HepG2 (cell line): ENCODE measurements around the gene AHR. TPM values are rescaled to one million over a fixed set of nuclear protein-coding genes. Genes with fewer than 3 reads are reported as not detected.

Source experiments
- ATAC-seq: fragments of 200-7000 bp; cut with Tn5 transposase; 3 replicates; pipeline ENCODE4 v1.9.1; 2020; ENCODE audit warnings: mild to moderate bottlenecking, moderate library complexity
- BruUV-seq: library from RNA; stranded (reverse); fragments of 400-500 nt; replicated peaks from 2 replicates; lab custom pipeline; 2021; lab: Mats Ljungman, UMichigan
- CTCF ChIA-PET: fragments of 300-600 bp; formaldehyde crosslinking; extraction: SDS; loops from one replicate; lab custom pipeline; 2021; ENCODE audit warnings: low total read pairs, inconsistent platforms, low intra/inter-chr PET ratio; lab: Yijun Ruan, JAX
- POLR2A ChIA-PET: fragments of 350-600 bp; sonication (Branson Sonifier 250); formaldehyde crosslinking; loops from one replicate; lab custom pipeline; 2020; ENCODE audit warnings: antibody characterized with exemption, inconsistent platforms; lab: Yijun Ruan, JAX
- DNase-seq: peaks from one replicate; pipeline ENCODE4 v3.0.0-alpha.2; 2015; ENCODE audit warnings: low spot score
- FAIRE-seq: peaks from 3 replicates; lab custom pipeline; 2011; peaks lifted over from hg19 to GRCh38; lab: Jason Lieb, UNC
- H2AFZ ChIP-seq: one replicate; pipeline ENCODE4 v1.6.1; 2011; ENCODE audit warnings: low read length, inconsistent platforms
- H3K27ac ChIP-seq: fragments of 300-600 bp; 3 replicates; pipeline ENCODE4 v1.8.0; 2011; ENCODE audit warnings: mixed run types, mild to moderate bottlenecking, mixed read lengths, low read length, inconsistent platforms; ENCODE audit not compliant: insufficient read depth; ENCODE audit errors: extremely low read length
- H3K27me3 ChIP-seq, 2 experiments: fragments of 200-600 bp in 1 of 2; 2 replicates in 1 of 2; 3 replicates in 1 of 2; pipeline versions ENCODE4 v1.6.0 to v1.8.0; 2011; ENCODE audit warnings: low read length in 2 of 2, mild to moderate bottlenecking in 2 of 2, moderate library complexity in 2 of 2, inconsistent platforms in 1 of 2; ENCODE audit not compliant: insufficient read depth in 2 of 2, control insufficient read depth in 1 of 2
- H3K36me3 ChIP-seq, 2 experiments: fragments of 200-600 bp in 1 of 2; replicated peaks in 1 of 2; 2 replicates in 1 of 2; 3 replicates in 1 of 2; pipeline versions ENCODE4 v1.5.1 to v1.8.0; 2011; ENCODE audit warnings: low read length in 2 of 2, inconsistent platforms in 1 of 2; ENCODE audit not compliant: insufficient read depth in 2 of 2, control insufficient read depth in 1 of 2
- H3K4me1 ChIP-seq: 2 replicates; pipeline ENCODE4 v1.5.1; 2012; ENCODE audit warnings: low read length, inconsistent platforms; ENCODE audit not compliant: insufficient read depth
- H3K4me2 ChIP-seq: 2 replicates; pipeline ENCODE4 v1.6.0; 2011; ENCODE audit warnings: low read depth, low read length, inconsistent platforms
- H3K4me3 ChIP-seq, 3 experiments: fragments of 200-600 bp in 1 of 3; sonication (generic), shearing (Covaris generic) in 1 of 3; replicated peaks in 1 of 3; 2 replicates each; pipeline ENCODE4 v1.5.1; 2011 to 2016; ENCODE audit warnings: low read length in 3 of 3, inconsistent platforms in 2 of 3, low read depth in 2 of 3, mild to moderate bottlenecking in 2 of 3, control low read depth in 1 of 3, mixed read lengths in 1 of 3; ENCODE audit not compliant: insufficient read depth in 1 of 3
- H3K79me2 ChIP-seq: one replicate; pipeline ENCODE4 v1.6.1; 2011; ENCODE audit warnings: low read length, inconsistent platforms; ENCODE audit not compliant: insufficient read depth
- H3K9ac ChIP-seq: 2 replicates; pipeline ENCODE4 v1.6.0; 2011; ENCODE audit warnings: mild to moderate bottlenecking, low read depth, low read length, inconsistent platforms; ENCODE audit not compliant: insufficient read depth
- H3K9me3 ChIP-seq: 2 replicates; pipeline ENCODE4 v1.5.1; 2012; ENCODE audit warnings: mild to moderate bottlenecking, low read length
- H4K20me1 ChIP-seq: 2 replicates; pipeline ENCODE4 v1.6.0; 2011; ENCODE audit warnings: inconsistent platforms, mild to moderate bottlenecking, low read length, moderate library complexity; ENCODE audit not compliant: insufficient read depth
- REPIN1 ChIP-seq: sonication (generic); formaldehyde crosslinking; IDR thresholded peaks from 2 replicates; pipeline ENCODE4 v1.8.0; 2022; ENCODE audit warnings: missing genetic modification reagents, low read depth, mild to moderate bottlenecking, borderline replicate concordance
- ZNF10 ChIP-seq: sonication (generic); formaldehyde crosslinking; IDR thresholded peaks from 2 replicates; pipeline ENCODE4 v1.4.0; 2020; ENCODE audit warnings: mild to moderate bottlenecking, low read depth, missing genetic modification reagents, borderline replicate concordance
- ZNF296 ChIP-seq: sonication (generic); formaldehyde crosslinking; conservative IDR thresholded peaks from 2 replicates; pipeline ENCODE4 v1.5.0; 2020; ENCODE audit warnings: mild to moderate bottlenecking, missing genetic modification reagents
- ZNF564 ChIP-seq: sonication (generic); formaldehyde crosslinking; IDR thresholded peaks from 2 replicates; pipeline ENCODE4 v1.8.1; 2023; ENCODE audit warnings: mild to moderate bottlenecking, missing genetic modification reagents
- ZSCAN9 ChIP-seq: IDR thresholded peaks from 2 replicates; pipeline ENCODE4 v1.6.1; 2016; ENCODE audit warnings: borderline replicate concordance
- WGBS: methylation state at CpG from one replicate; pipeline ENCODE4 v1.1.6; 2017; ENCODE audit warnings: low lambda C conversion rate; 5-methylcytosine and 5-hydroxymethylcytosine counted together
- in situ Hi-C: cut with HindIII; loops from 2 replicates; pipeline ENCODE4 v1.10.0; 2017; ENCODE audit warnings: low pct_unique_long_range_greater_than_20kb; ENCODE audit not compliant: extremely low pct_ligation_motif_present
- intact Hi-C: fragments of 100-400 bp; cut with micrococcal nuclease; formaldehyde crosslinking; loops from one replicate; pipeline ENCODE4 v1.10.0; 2022; ENCODE audit not compliant: unreplicated experiment
- polyA plus RNA-seq, 8 experiments: library from polyadenylated mRNA; depleted of rRNA in 3 of 8; stranded (reverse) in 7 of 8; unstranded in 1 of 8; fragments of >200 nt; fragmentation: Illumina TruSeq in 4 of 8; extraction: Trizol in 4 of 8; gene quantifications; 2 replicates each; pipeline versions ENCODE4 v1.2.1 to v1.2.3, GENCODE V29; 2011 to 2016; ENCODE audit warnings: low read depth in 4 of 8, missing spikeins in 1 of 8, mixed read lengths in 1 of 8; ENCODE audit not compliant: insufficient read depth in 1 of 8
- total RNA-seq, 5 experiments: library from RNA; depleted of rRNA; stranded (reverse); fragments of >200 nt; fragmentation: Illumina TruSeq; extraction: Trizol; gene quantifications; 2 replicates each; pipeline ENCODE4 v1.2.3, GENCODE V29; 2016; ENCODE audit warnings: low read depth in 1 of 5
- TF ChIP-seq, protein P1 (sequence below): fragments of 450-650 bp; IDR thresholded peaks from 2 replicates; pipeline ENCODE4 v1.6.1; 2017; ENCODE audit warnings: mild to moderate bottlenecking
- TF ChIP-seq, protein P2 (sequence below): sonication (generic); formaldehyde crosslinking; IDR thresholded peaks from 2 replicates; pipeline ENCODE4 v1.5.0; 2020; ENCODE audit warnings: missing genetic modification reagents, mild to moderate bottlenecking, borderline replicate concordance
- TF ChIP-seq, protein P3 (sequence below): sonication (generic); formaldehyde crosslinking; IDR thresholded peaks from 2 replicates; pipeline ENCODE4 v1.8.0; 2022; ENCODE audit warnings: mild to moderate bottlenecking, missing genetic modification reagents, moderate library complexity

Gene AHR
- total and polyA plus RNA-seq, 2 of the 13 experiments (the other 11 are each of a cell fraction or from before 2014, with no cell fraction given), result 9.0 to 31.3 TPM

DNA sequence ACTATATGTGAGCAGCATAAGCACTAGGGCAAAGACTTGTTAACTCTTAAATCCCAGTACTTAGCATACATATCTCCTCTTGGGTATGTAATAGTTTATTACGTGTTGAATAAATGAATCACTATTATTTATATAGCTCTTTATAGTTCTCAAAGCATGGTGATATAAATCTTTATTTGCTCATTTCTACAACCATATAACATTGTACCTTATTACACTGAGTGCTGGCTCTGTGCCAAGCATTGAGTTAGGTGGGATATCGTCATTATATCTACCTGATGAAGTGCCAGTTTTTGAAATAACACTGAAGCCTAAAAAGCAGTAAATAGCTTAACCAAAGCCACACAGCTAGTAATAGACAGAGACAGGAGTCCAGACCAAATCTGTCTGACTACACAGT, 27.9 kb downstream of the AHR start:
- ChIA-PET CTCF (no interaction called here), POLR2A (interaction anchor here (1.2 kb wide), 1 partner anchor 343 kb away, joined by 3 read pairs; no protein-coding TSS in a partner anchor)
- WGBS, result 100% methylated on average over 2 of the region's 2 CpGs
- no peak overlapping the region for H3K4me3 ChIP-seq
- ATAC-seq (no peak), DNase-seq (no peak), FAIRE-seq (no peak)
- no peak overlapping the region for H3K9ac ChIP-seq
- H2AFZ ChIP-seq, result no peak overlapping the region
- intact Hi-C loops (no loop called here), in situ Hi-C loops (no loop called here)
- H3K4me1 ChIP-seq, result peaks cover 5% of the 10 kb centered on the region
- peaks cover 5% of the 10 kb centered on the region for H3K79me2 ChIP-seq
- H3K4me2 ChIP-seq, result no peak overlapping the region
- H3K27ac ChIP-seq, result no peak overlapping the region
- no peaks in the 10 kb centered on the region for H3K27me3 ChIP-seq
- TF ChIP-seq, protein P1, sequence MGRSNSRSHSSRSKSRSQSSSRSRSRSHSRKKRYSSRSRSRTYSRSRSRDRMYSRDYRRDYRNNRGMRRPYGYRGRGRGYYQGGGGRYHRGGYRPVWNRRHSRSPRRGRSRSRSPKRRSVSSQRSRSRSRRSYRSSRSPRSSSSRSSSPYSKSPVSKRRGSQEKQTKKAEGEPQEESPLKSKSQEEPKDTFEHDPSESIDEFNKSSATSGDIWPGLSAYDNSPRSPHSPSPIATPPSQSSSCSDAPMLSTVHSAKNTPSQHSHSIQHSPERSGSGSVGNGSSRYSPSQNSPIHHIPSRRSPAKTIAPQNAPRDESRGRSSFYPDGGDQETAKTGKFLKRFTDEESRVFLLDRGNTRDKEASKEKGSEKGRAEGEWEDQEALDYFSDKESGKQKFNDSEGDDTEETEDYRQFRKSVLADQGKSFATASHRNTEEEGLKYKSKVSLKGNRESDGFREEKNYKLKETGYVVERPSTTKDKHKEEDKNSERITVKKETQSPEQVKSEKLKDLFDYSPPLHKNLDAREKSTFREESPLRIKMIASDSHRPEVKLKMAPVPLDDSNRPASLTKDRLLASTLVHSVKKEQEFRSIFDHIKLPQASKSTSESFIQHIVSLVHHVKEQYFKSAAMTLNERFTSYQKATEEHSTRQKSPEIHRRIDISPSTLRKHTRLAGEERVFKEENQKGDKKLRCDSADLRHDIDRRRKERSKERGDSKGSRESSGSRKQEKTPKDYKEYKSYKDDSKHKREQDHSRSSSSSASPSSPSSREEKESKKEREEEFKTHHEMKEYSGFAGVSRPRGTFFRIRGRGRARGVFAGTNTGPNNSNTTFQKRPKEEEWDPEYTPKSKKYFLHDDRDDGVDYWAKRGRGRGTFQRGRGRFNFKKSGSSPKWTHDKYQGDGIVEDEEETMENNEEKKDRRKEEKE, result no peak
- TF ChIP-seq, protein P2, sequence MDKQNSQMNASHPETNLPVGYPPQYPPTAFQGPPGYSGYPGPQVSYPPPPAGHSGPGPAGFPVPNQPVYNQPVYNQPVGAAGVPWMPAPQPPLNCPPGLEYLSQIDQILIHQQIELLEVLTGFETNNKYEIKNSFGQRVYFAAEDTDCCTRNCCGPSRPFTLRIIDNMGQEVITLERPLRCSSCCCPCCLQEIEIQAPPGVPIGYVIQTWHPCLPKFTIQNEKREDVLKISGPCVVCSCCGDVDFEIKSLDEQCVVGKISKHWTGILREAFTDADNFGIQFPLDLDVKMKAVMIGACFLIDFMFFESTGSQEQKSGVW (CRISPR knock-in tag), result no peak
- TF ChIP-seq ZNF564 (no peak), REPIN1 (CRISPR knock-in tag) (no peak), ZNF296 (CRISPR knock-in tag) (no peak), ZSCAN9 (no peak), ZNF10 (CRISPR knock-in tag) (no peak)
- TF ChIP-seq, protein P3, sequence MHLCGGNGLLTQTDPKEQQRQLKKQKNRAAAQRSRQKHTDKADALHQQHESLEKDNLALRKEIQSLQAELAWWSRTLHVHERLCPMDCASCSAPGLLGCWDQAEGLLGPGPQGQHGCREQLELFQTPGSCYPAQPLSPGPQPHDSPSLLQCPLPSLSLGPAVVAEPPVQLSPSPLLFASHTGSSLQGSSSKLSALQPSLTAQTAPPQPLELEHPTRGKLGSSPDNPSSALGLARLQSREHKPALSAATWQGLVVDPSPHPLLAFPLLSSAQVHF (CRISPR knock-in tag), result no peak
- H3K9me3 ChIP-seq, result no peaks in the 10 kb centered on the region
- BruUV-seq, result TSS peak; percentile 3
- peaks cover 13 to 52% of the 10 kb centered on the region in 2 experiments for H3K36me3 ChIP-seq
- H4K20me1 ChIP-seq, result 0 out of 2 replicates have a peak, but pooled peaks cover 6% of the 10 kb centered on the region
